GM12874 (cell line): ENCODE data around the gene MUC20.
"Not testable (repeated sequence)": the region's sequence is repeated elsewhere in the genome, so short reads cannot be mapped to it uniquely, and the experiment has no call there.

Experiments used
- CTCF ChIP-seq: IDR thresholded peaks from 2 replicates; pipeline ENCODE4 v1.5.1; 2011; ENCODE audit warnings: low read depth, mild to moderate bottlenecking, control low read depth, low read length, moderate library complexity; ENCODE audit not compliant: insufficient read depth

The MUC20 gene

DNA sequence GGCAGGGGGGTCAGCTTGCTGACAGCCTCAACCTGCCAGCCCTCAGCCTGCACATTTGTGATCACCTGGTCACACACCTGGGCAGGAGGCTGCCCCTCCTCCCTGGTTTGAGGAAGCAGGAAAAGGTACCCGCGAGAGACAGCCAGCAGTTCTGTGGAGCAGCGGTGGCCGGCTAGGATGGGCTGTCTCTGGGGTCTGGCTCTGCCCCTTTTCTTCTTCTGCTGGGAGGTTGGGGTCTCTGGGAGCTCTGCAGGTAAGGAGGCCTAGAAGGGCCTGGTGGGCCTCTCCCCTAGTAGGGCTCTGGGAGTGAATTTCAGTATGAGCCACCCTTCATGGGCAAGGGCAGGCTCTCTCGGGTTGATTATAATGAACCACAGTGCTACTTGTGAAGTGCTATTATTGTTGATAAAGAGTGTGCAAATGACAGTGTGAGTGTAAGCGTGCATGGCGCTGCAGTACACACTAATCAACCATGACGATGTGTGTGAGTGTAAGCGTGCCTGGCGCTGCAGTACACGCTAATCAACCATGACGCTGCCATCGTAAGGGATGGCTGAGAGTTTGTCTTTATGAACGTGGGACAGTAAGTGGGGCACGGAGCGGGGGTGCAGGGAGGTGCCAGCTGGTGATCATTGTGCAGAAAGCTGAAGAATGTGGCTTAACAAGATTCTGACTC, at the start of gene MUC20:
MUC20 (plus strand) TSS at position 148 of the 676 bp plus-strand sequence; CDS start at position 178, 30 bp downstream.
- not testable (repeated sequence) for TF ChIP-seq CTCF

GRCh38 chr3:195690951-195691350, 29.8 kb upstream of the MUC20 start:
- no peak for TF ChIP-seq CTCF

GRCh38 chr3:195692354-195692685, 28.5 kb upstream of the MUC20 start:
- TF ChIP-seq CTCF = no peak

DNA sequence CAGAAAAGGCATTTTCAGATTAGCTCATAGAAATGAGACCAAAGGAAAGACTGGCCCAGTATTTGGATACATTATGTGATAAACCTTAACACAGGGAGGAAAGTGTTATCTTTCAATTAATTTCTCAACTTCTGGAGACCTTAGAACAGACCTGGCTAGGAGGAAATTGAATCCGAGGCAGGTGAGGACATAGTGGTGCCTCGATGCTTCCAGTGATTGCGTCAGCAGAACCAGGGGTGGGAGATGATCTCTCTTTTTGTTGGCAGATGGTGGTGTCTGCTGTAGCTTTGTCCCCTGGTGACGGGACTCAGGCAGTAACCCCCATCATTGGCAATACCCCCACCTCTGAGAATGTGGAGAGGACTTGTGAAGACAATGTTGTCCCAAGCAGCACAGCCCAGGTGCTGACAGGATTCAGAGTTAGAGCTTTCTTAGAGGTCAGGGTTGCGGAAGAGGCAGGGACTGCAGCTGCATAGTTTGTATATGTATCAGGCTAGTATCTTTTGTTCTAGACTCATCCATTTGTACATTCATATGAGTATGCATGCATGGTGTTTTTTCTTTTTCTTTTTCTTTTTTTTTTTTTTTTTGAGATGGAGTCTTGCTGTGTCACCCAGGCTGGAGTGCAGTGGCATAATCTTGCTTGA, 27.9 kb upstream of the MUC20 start:
- no peak for TF ChIP-seq CTCF

- TF ChIP-seq CTCF = no peak
Measured at GRCh38 chr3:195693428-195694216, 27.2 kb upstream of the MUC20 start.

DNA sequence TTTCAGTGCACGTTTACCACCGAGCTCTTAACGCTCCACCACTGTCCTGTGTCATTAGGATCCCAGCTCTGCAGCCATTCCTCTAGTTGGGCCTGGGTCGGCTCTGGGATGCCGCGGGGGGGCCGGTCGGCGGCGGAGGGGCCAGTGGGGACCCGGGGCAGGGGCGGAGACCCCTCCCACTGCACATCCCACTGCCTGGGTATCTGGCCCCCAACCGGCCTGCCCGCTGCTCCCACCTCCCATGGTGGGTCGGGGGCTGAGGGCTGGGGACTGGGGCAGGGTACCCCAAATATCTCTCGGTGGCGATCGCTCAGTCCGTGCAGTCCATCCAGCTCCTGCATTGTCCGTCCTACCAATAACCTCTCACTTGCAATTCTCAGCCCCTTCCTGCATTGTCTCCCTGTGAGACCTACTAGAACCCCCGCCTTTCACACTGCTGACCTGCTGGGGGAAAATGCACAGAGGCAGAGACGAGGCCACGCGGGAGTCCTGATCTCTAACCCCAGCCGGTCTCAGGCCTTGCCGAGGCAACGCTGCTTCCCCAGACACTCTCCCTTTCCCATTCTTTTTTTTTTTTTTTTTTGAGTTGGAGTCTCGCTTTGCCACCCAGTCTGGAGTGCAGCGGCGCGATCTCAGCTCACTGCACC, 24.0 kb upstream of the MUC20 start:
- TF ChIP-seq CTCF = no peak

- TF ChIP-seq CTCF = no peak
Measured at GRCh38 chr3:195697582-195698324, 23.0 kb upstream of the MUC20 start.
